HCT116 (cell line): ENCODE data around the gene CALML6. TPM values are rescaled to one million over a fixed set of nuclear protein-coding genes. Genes with fewer than 3 reads are reported as not detected.
A peak's percentile ranks its signal among the peaks of the same experiment; 100 is the strongest.

ENCODE experiments used
- ATAC-seq: fragments of 200-7000 bp; cut with Tn5 transposase; 2 replicates; pipeline ENCODE4 v1.9.1; 2020; ENCODE audit warnings: mild to moderate bottlenecking, moderate library complexity
- BruUV-seq: library from RNA; stranded (reverse); fragments of 400-500 nt; replicated peaks from 2 replicates; lab custom pipeline; 2021; lab: Mats Ljungman, UMichigan
- CTCF ChIA-PET: fragments of 300-600 bp; sonication (Branson Sonifier 250); formaldehyde crosslinking; loops from one replicate; lab custom pipeline; 2021; ENCODE audit warnings: antibody characterized with exemption; lab: Charles Lee
- POLR2A ChIA-PET: fragments of 300-600, 350-600 bp; sonication (Branson Sonifier 250); formaldehyde crosslinking; loops from one replicate; lab custom pipeline; 2021; ENCODE audit warnings: antibody characterized with exemption; lab: Charles Lee
- RAD21 ChIA-PET, 2 experiments: fragments of 300-600 bp; sonication (Branson Sonifier 250); formaldehyde crosslinking; loops; one replicate each; lab custom pipeline; 2023; ENCODE audit warnings: low total read pairs in 2 of 2; ENCODE audit not compliant: uncharacterized antibody in 2 of 2, unreplicated experiment in 2 of 2, low non-redundant PET in 1 of 2; lab: Charles Lee
- DNase-seq: peaks from one replicate; pipeline ENCODE4 v3.0.0-alpha.2; 2010; ENCODE audit warnings: low read depth, low spot score
- H2AFZ ChIP-seq: fragments of 200-600 bp; shearing (Covaris generic), sonication (generic); 2 replicates; pipeline ENCODE4 v1.6.1; 2017; ENCODE audit warnings: low read depth, mixed run types, mixed read lengths, antibody characterized with exemption, low read length; ENCODE audit not compliant: poor library complexity, severe bottlenecking
- H3K27ac ChIP-seq: 2 replicates; pipeline ENCODE4 v1.5.1; 2012; ENCODE audit warnings: low read depth, low read length
- H3K27me3 ChIP-seq: fragments of 200-600 bp; sonication (generic); 2 replicates; pipeline ENCODE4 v1.6.1; 2016; ENCODE audit warnings: mixed run types, low read length, mixed read lengths; ENCODE audit not compliant: insufficient read depth
- H3K36me3 ChIP-seq, 2 experiments: fragments of 200-500 bp in 1 of 2; fragments of 200-600 bp in 1 of 2; sonication (Bioruptor generic) in 1 of 2; sonication (generic) in 1 of 2; 2 replicates each; pipeline versions ENCODE4 v1.5.1 to v1.6.1; 2014 to 2016; ENCODE audit warnings: low read length in 2 of 2, inconsistent platforms in 1 of 2, mixed read lengths in 1 of 2, mixed run types in 1 of 2; ENCODE audit not compliant: insufficient read depth in 2 of 2, control insufficient read depth in 1 of 2
- H3K4me1 ChIP-seq, 2 experiments: fragments of 200-600 bp in 1 of 2; sonication (generic) in 1 of 2; 2 replicates each; pipeline versions ENCODE4 v1.5.1 to v1.6.1; 2012 to 2017; ENCODE audit warnings: low read length in 2 of 2, inconsistent platforms in 1 of 2, mild to moderate bottlenecking in 1 of 2, mixed read lengths in 1 of 2, mixed run types in 1 of 2, moderate library complexity in 1 of 2; ENCODE audit not compliant: insufficient read depth in 2 of 2, control insufficient read depth in 1 of 2
- H3K4me2 ChIP-seq: fragments of 200-600 bp; sonication (generic); 2 replicates; pipeline ENCODE4 v1.6.1; 2017; ENCODE audit warnings: mixed run types, low read length, mixed read lengths
- H3K4me3 ChIP-seq, 2 experiments: fragments of 200-600 bp in 1 of 2; sonication (generic) in 1 of 2; replicated peaks in 1 of 2; 2 replicates each; pipeline ENCODE4 v1.5.1; 2011 to 2016; ENCODE audit warnings: low read length in 2 of 2, control low read depth in 1 of 2, low read depth in 1 of 2, mild to moderate bottlenecking in 1 of 2, mixed read lengths in 1 of 2, mixed run types in 1 of 2
- H3K79me2 ChIP-seq: fragments of 200-600 bp; sonication (generic); 2 replicates; pipeline ENCODE4 v1.6.1; 2017; ENCODE audit warnings: mild to moderate bottlenecking, mixed run types, low read length, moderate library complexity, mixed read lengths; ENCODE audit not compliant: insufficient read depth
- H3K9ac ChIP-seq: fragments of 200-600 bp; sonication (generic); 2 replicates; pipeline ENCODE4 v1.6.1; 2016; ENCODE audit warnings: low read length, mixed read lengths
- H3K9me2 ChIP-seq: fragments of 200-600 bp; sonication (generic), shearing (Covaris generic); 2 replicates; pipeline ENCODE4 v1.6.1; 2017; ENCODE audit warnings: mixed run types, mild to moderate bottlenecking, moderate library complexity; ENCODE audit not compliant: insufficient read depth
- H3K9me3 ChIP-seq, 2 experiments: fragments of 200-500 bp in 1 of 2; fragments of 200-600 bp in 1 of 2; sonication (Bioruptor generic) in 1 of 2; sonication (generic) in 1 of 2; 2 replicates each; pipeline ENCODE4 v1.6.1; 2014 to 2017; ENCODE audit warnings: low read length in 2 of 2, mixed read lengths in 2 of 2, inconsistent platforms in 1 of 2, low read depth in 1 of 2, mild to moderate bottlenecking in 1 of 2, mixed run types in 1 of 2, moderate library complexity in 1 of 2; ENCODE audit not compliant: control insufficient read depth in 1 of 2, insufficient read depth in 1 of 2
- H4K20me1 ChIP-seq: fragments of 200-600 bp; sonication (generic), shearing (Covaris generic); 2 replicates; pipeline ENCODE4 v1.6.1; 2017; ENCODE audit warnings: mixed run types, mild to moderate bottlenecking, moderate library complexity; ENCODE audit not compliant: insufficient read depth
- CTCF ChIP-seq, 3 experiments: fragments of 200-600 bp in 1 of 3; sonication (generic) in 1 of 3; IDR thresholded peaks in 2 of 3; conservative IDR thresholded peaks in 1 of 3; 2 replicates each; pipeline ENCODE4 v1.5.1; 2012 to 2017; ENCODE audit warnings: low read depth in 2 of 3, low read length in 2 of 3, antibody characterized with exemption in 1 of 3, borderline replicate concordance in 1 of 3, control low read depth in 1 of 3, mild to moderate bottlenecking in 1 of 3, mixed read lengths in 1 of 3, mixed run types in 1 of 3, moderate library complexity in 1 of 3; ENCODE audit not compliant: insufficient read depth in 1 of 3
- EGR1 ChIP-seq: IDR thresholded peaks from 2 replicates; pipeline ENCODE4 v1.6.1; 2012; ENCODE audit warnings: low read depth
- ELF1 ChIP-seq: IDR thresholded peaks from 2 replicates; pipeline ENCODE4 v1.6.1; 2012; ENCODE audit warnings: low read depth, borderline replicate concordance
- FOSL1 ChIP-seq: IDR thresholded peaks from 2 replicates; pipeline ENCODE4 v1.6.1; 2012; ENCODE audit warnings: low read depth
- JUND ChIP-seq: IDR thresholded peaks from 2 replicates; pipeline ENCODE4 v1.6.1; 2012
- MAX ChIP-seq: IDR thresholded peaks from 2 replicates; pipeline ENCODE4 v1.6.1; 2012
- POLR2A ChIP-seq: IDR thresholded peaks from 2 replicates; pipeline ENCODE4 v1.7.0; 2011; ENCODE audit warnings: borderline replicate concordance; ENCODE audit not compliant: insufficient read depth, insufficient read length; ENCODE audit errors: extremely low read depth
- POLR2AphosphoS5 ChIP-seq: IDR thresholded peaks from 2 replicates; pipeline ENCODE4 v1.6.1; 2011; ENCODE audit warnings: mild to moderate bottlenecking, low read depth, low read length, moderate library complexity
- SRF ChIP-seq: IDR thresholded peaks from 2 replicates; pipeline ENCODE4 v1.6.1; 2012; ENCODE audit warnings: low read depth
- ZFX ChIP-seq: fragments of 450-650 bp; IDR thresholded peaks from 2 replicates; pipeline ENCODE4 v1.6.1; 2017
- ZNF274 ChIP-seq: fragments of 200-500 bp; sonication (Bioruptor generic); IDR thresholded peaks from 2 replicates; pipeline ENCODE4 v1.6.1; 2014; ENCODE audit warnings: mild to moderate bottlenecking, low read depth, low read length, inconsistent platforms
- intact Hi-C: fragments of 100-400 bp; cut with micrococcal nuclease; formaldehyde crosslinking; loops from 2 replicates; pipeline ENCODE4 v1.10.0; 2022
- total RNA-seq: library from RNA; stranded (reverse); gene quantifications from one replicate; pipeline ENCODE4 v1.2.1, GENCODE V29; 2021; ENCODE audit not compliant: unreplicated experiment
- TF ChIP-seq, protein P1 (sequence below): IDR thresholded peaks from 2 replicates; pipeline ENCODE4 v1.6.1; 2011; ENCODE audit warnings: mild to moderate bottlenecking, low read length, moderate library complexity; ENCODE audit not compliant: insufficient replicate concordance; ENCODE audit errors: extremely low read depth

Gene CALML6
- total RNA-seq, 1 experiment from 2014 or later, result 2.3 TPM

DNA sequence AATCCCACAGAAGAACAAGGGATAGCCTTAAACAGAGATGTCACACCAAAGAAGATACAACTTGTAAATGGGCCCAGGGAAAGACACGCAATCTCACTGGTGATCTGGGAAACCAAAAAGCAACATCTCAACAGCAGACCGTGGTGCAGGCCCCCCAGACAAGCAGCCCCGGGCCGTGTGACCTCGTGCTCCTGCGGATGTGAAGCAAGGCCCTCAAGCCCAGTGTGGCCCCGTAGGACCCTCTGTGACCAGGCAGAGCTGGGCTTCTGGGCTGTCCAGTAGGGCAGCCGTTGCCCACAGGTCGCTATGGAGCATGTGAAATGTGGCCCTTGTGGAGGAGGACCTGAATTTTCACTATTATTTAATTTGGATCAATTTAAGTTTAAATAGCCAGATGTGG, 39.0 kb downstream of the CALML6 start (continued):
- TF ChIP-seq, protein P1, sequence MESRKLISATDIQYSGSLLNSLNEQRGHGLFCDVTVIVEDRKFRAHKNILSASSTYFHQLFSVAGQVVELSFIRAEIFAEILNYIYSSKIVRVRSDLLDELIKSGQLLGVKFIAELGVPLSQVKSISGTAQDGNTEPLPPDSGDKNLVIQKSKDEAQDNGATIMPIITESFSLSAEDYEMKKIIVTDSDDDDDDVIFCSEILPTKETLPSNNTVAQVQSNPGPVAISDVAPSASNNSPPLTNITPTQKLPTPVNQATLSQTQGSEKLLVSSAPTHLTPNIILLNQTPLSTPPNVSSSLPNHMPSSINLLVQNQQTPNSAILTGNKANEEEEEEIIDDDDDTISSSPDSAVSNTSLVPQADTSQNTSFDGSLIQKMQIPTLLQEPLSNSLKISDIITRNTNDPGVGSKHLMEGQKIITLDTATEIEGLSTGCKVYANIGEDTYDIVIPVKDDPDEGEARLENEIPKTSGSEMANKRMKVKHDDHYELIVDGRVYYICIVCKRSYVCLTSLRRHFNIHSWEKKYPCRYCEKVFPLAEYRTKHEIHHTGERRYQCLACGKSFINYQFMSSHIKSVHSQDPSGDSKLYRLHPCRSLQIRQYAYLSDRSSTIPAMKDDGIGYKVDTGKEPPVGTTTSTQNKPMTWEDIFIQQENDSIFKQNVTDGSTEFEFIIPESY, result no peak
- TF ChIP-seq MAX (no peak), FOSL1 (no peak), ZFX (no peak), ELF1 (no peak), POLR2AphosphoS5 (no peak), JUND (no peak), POLR2A (no peak), ZNF274 (no peak), EGR1 (no peak)

DNA sequence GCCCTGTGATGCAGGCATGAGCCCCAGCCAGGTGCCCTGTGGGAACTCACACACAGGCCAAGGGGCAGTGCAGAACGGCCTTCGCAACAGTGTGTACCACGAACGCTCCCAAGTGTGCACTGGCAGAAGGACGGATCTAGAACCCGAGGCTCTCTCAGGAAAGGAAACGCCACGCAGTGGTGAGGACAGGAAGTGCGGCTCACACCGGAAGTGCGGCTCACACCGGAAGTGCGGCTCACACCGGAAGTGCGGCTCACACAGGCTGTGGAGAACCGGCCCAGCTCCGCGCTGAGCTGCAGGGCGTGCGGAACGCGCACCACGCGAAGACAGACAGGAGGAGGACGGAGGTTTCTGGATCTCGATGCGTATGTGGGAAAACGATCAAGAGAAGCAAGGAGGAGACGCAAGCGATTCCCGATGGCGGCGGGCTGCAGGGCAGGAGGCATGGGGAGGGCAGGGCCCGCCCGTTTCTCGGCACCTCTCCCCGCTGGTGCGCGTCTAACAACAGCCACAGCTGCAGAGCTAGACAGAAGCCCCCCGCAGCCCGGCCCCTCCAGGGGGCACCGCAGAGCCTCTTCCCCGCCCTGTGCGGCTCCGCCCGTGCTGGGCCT, 39.9 kb downstream of the CALML6 start:
- 0 out of 2 replicates have a peak, but pooled peaks have one; percentile 16 for ATAC-seq
- Histone ChIP-seq H3K4me2 (no peak overlapping the region), H3K9me2 (no peaks in the 10 kb centered on the region), H3K9me3 (no peaks in the 10 kb centered on the region), H4K20me1 (no peaks in the 10 kb centered on the region), H3K79me2 (no peaks in the 10 kb centered on the region), H2AFZ (no peak overlapping the region), H3K4me1 (peaks cover 0 to 8% of the 10 kb centered on the region in 2 experiments; a peak in 2 of 4 replicates), H3K9ac (no peak overlapping the region), H3K27me3 (no peaks in the 10 kb centered on the region), H3K27ac (no peak overlapping the region), H3K36me3 (no peaks in the 10 kb centered on the region), H3K4me3 (no peak overlapping the region)
- intact Hi-C loops, result no loop called here
- DNase-seq, result no peak
- ChIA-PET POLR2A (no interaction called here), CTCF (interaction anchor here (0.6 to 1.3 kb wide), 3 partner anchors 10 to 95 kb away, joined by 3 to 4 read pairs (median 3); partner anchors contain the start of gene PRKCZ), RAD21 (no interaction called here)
- BruUV-seq, result no TSS peak
- TF ChIP-seq SRF, result no peak
- peak in 1 of 3 experiments; percentile 2; a peak in 1 of 6 replicates for TF ChIP-seq CTCF (IDR thresholded peaks at IDR 0.05 in 2 of 3, conservative IDR thresholded peaks at IDR 0.05 in 1 of 3; ENCODE audit: borderline replicate concordance in 1 of 3, insufficient read depth in 1 of 3, low read depth in 2 of 3, low read length in 2 of 3)
